H1 (cell line): ENCODE data around the gene PBXIP1.

Source experiments
- CHD1 ChIP-seq: IDR thresholded peaks from 2 replicates; pipeline ENCODE4 v1.6.1; 2012; ENCODE audit warnings: low read depth, low read length, improper control_type of control experiment
- CTCF ChIP-seq, 3 experiments: IDR thresholded peaks; 1 replicate in 2 of 3; 2 replicates in 1 of 3; pipeline versions ENCODE4 v1.5.1 to v1.6.1; 2011; ENCODE audit warnings: low read length in 3 of 3, mild to moderate bottlenecking in 3 of 3, inconsistent platforms in 2 of 3, low read depth in 1 of 3, moderate library complexity in 1 of 3; ENCODE audit not compliant: insufficient read depth in 1 of 3; ENCODE audit errors: control extremely low read depth in 1 of 3
- EP300 ChIP-seq, 2 experiments: IDR thresholded peaks; 1 replicate in 1 of 2; 2 replicates in 1 of 2; pipeline ENCODE4 v1.6.1; 2011 to 2012; ENCODE audit warnings: low read depth in 2 of 2, low read length in 2 of 2, mild to moderate bottlenecking in 2 of 2, borderline replicate concordance in 1 of 2, inconsistent platforms in 1 of 2, moderate library complexity in 1 of 2
- EZH2 ChIP-seq: fragments of 200-600 bp; sonication (generic); IDR thresholded peaks from 2 replicates; pipeline ENCODE4 v1.7.1; 2012; ENCODE audit warnings: low read depth, mild to moderate bottlenecking, moderate library complexity, low read length, inconsistent platforms; ENCODE audit not compliant: severe bottlenecking
- HDAC6 ChIP-seq: IDR thresholded peaks from one replicate; pipeline ENCODE4 v1.7.1; 2012; ENCODE audit warnings: low read depth, mild to moderate bottlenecking, inconsistent platforms, low read length, moderate library complexity
- POLR2A ChIP-seq, 2 experiments: IDR thresholded peaks; 1 replicate in 1 of 2; 2 replicates in 1 of 2; pipeline ENCODE4 v1.6.1; 2011; ENCODE audit warnings: low read depth in 2 of 2, low read length in 2 of 2, mild to moderate bottlenecking in 2 of 2; ENCODE audit errors: control extremely low read depth in 1 of 2
- POLR2AphosphoS5 ChIP-seq: IDR thresholded peaks from 2 replicates; pipeline ENCODE4 v1.6.1; 2011; ENCODE audit warnings: low read depth, low read length
- RAD21 ChIP-seq, 2 experiments: IDR thresholded peaks in 1 of 2; conservative IDR thresholded peaks in 1 of 2; 2 replicates each; pipeline ENCODE4 v1.6.1; 2011; ENCODE audit warnings: low read depth in 2 of 2, low read length in 2 of 2, improper control_type of control experiment in 1 of 2, inconsistent platforms in 1 of 2, mild to moderate bottlenecking in 1 of 2, moderate library complexity in 1 of 2
- TBP ChIP-seq: IDR thresholded peaks from 2 replicates; pipeline ENCODE4 v1.6.1; 2011; ENCODE audit warnings: low read depth, low read length, improper control_type of control experiment
- TEAD4 ChIP-seq: IDR thresholded peaks from 2 replicates; pipeline ENCODE4 v1.6.1; 2012; ENCODE audit warnings: low read depth, low read length, inconsistent platforms, mixed read lengths
- TF ChIP-seq, protein P1 (sequence below): IDR thresholded peaks from 2 replicates; pipeline ENCODE4 v1.6.1; 2012; ENCODE audit warnings: inconsistent platforms

DNA sequence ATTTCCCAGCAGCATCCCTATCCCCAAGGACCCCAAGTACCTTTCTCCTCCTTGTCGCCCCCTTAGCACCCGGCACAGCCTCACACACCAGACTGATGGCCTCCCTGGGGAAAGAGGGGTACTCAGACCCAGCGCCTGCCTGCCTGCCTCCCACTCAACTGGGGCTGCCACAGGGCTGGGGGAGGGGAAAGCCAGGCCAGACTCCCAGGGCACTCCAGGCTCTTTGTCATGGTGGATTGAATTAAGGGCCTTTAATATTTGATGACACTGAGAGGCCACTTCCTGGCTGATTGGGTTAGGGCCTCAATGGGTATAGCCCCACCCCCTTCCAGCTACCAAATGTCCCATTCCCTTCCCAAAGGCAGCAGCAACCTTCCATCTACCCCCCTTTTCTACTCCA is 12.8 kb upstream of the PBXIP1 start:
- TF ChIP-seq HDAC6 (no peak), POLR2A (IDR thresholded peaks at IDR 0.05; ENCODE audit: control extremely low read depth in 1 of 2, low read depth in 2 of 2, low read length in 2 of 2) (no peak), EZH2 (no peak), EP300 (IDR thresholded peaks at IDR 0.05; ENCODE audit: borderline replicate concordance in 1 of 2, low read depth in 2 of 2, low read length in 2 of 2) (no peak), CTCF (IDR thresholded peaks at IDR 0.05; ENCODE audit: control extremely low read depth in 1 of 3, insufficient read depth in 1 of 3, low read depth in 1 of 3, low read length in 3 of 3) (no peak), CHD1 (no peak), TEAD4 (no peak), POLR2AphosphoS5 (no peak), RAD21 (IDR thresholded peaks at IDR 0.05 in 1 of 2, conservative IDR thresholded peaks at IDR 0.05 in 1 of 2; ENCODE audit: low read depth in 2 of 2, low read length in 2 of 2) (no peak), TBP (no peak)
- TF ChIP-seq, protein P1, sequence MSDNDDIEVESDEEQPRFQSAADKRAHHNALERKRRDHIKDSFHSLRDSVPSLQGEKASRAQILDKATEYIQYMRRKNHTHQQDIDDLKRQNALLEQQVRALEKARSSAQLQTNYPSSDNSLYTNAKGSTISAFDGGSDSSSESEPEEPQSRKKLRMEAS, result no peak
